H1 (cell line): ENCODE measurements around the gene SYK. TPM values are rescaled to one million over a fixed set of nuclear protein-coding genes. Genes with fewer than 3 reads are reported as not detected.

Experiments
- CTCF ChIA-PET: fragments of 300-600 bp; sonication (Branson Sonifier 250); formaldehyde crosslinking; loops from one replicate; lab custom pipeline; 2021; ENCODE audit not compliant: partially characterized antibody; lab: Charles Lee
- POLR2A ChIA-PET: fragments of 300-600 bp; sonication (Branson Sonifier 250); formaldehyde crosslinking; loops from one replicate; lab custom pipeline; 2021; ENCODE audit warnings: inconsistent platforms; ENCODE audit not compliant: partially characterized antibody; lab: Charles Lee
- DNase-seq, 2 experiments: peaks; one replicate each; pipeline versions ENCODE4 v3.0.0 to v3.0.0-alpha.2; 2010 to 2022; ENCODE audit warnings: low spot score in 2 of 2, low read depth in 1 of 2, mixed read lengths in 1 of 2
- FAIRE-seq: peaks from 2 replicates; lab custom pipeline; 2011; peaks lifted over from hg19 to GRCh38; lab: Jason Lieb, UNC
- H2AFZ ChIP-seq: 2 replicates; pipeline ENCODE4 v1.8.1; 2012; ENCODE audit warnings: low read length, inconsistent platforms
- H2AK5ac ChIP-seq: 2 replicates; pipeline ENCODE4 v1.6.1; 2013; ENCODE audit warnings: low read depth, low read length
- H2BK120ac ChIP-seq: replicated peaks from 2 replicates; pipeline ENCODE3; 2013; ENCODE audit warnings: low read depth, low read length, inconsistent platforms
- H2BK12ac ChIP-seq: 2 replicates; pipeline ENCODE4 v1.6.1; 2013; ENCODE audit warnings: low read depth, low read length
- H2BK15ac ChIP-seq: 2 replicates; pipeline ENCODE4 v1.6.1; 2013; ENCODE audit warnings: low read length
- H2BK20ac ChIP-seq: 2 replicates; pipeline ENCODE4 v1.6.1; 2013; ENCODE audit warnings: low read length
- H2BK5ac ChIP-seq: 2 replicates; pipeline ENCODE4 v1.6.1; 2013; ENCODE audit warnings: low read depth, low read length
- H3K14ac ChIP-seq: 2 replicates; pipeline ENCODE4 v1.6.1; 2013; ENCODE audit warnings: inconsistent platforms; ENCODE audit not compliant: insufficient read length
- H3K18ac ChIP-seq: 2 replicates; pipeline ENCODE4 v1.6.1; 2013; ENCODE audit warnings: low read length; ENCODE audit errors: extremely low read depth
- H3K23ac ChIP-seq: 2 replicates; pipeline ENCODE4 v1.6.1; 2013; ENCODE audit warnings: inconsistent platforms; ENCODE audit not compliant: insufficient read length
- H3K23me2 ChIP-seq: 2 replicates; pipeline ENCODE4 v1.6.1; 2013; ENCODE audit warnings: low read depth, low read length
- H3K27ac ChIP-seq: 2 replicates; pipeline ENCODE4 v1.6.1; 2011; ENCODE audit warnings: low read depth, low read length, inconsistent platforms
- H3K27me3 ChIP-seq, 4 experiments: replicated peaks in 1 of 4; 1 replicate in 1 of 4; 2 replicates in 3 of 4; pipeline versions ENCODE4 v1.6.1 to v1.8.1; 2011 to 2013; ENCODE audit warnings: low read length in 3 of 4, mild to moderate bottlenecking in 3 of 4, inconsistent platforms in 2 of 4, mixed read lengths in 2 of 4, moderate library complexity in 1 of 4; ENCODE audit not compliant: control insufficient read depth in 3 of 4, insufficient read depth in 3 of 4; ENCODE audit errors: extremely low read depth in 1 of 4
- H3K36me3 ChIP-seq, 4 experiments: 2 replicates each; pipeline versions ENCODE4 v1.6.1 to v1.8.1; 2011 to 2013; ENCODE audit warnings: mild to moderate bottlenecking in 4 of 4, low read length in 3 of 4, moderate library complexity in 2 of 4, control low read depth in 1 of 4, inconsistent platforms in 1 of 4; ENCODE audit not compliant: insufficient read depth in 4 of 4, control insufficient read depth in 2 of 4
- H3K4ac ChIP-seq: replicated peaks from 2 replicates; pipeline ENCODE3; 2013; ENCODE audit warnings: low read length, low read depth, mixed read lengths, inconsistent platforms; ENCODE audit not compliant: insufficient read length
- H3K4me1 ChIP-seq, 4 experiments: replicated peaks in 1 of 4; 1 replicate in 1 of 4; 2 replicates in 3 of 4; pipeline versions ENCODE4 v1.6.1 to v1.8.1; 2011 to 2013; ENCODE audit warnings: low read length in 3 of 4, inconsistent platforms in 2 of 4, mixed read lengths in 1 of 4; ENCODE audit not compliant: insufficient read depth in 4 of 4, control insufficient read depth in 3 of 4
- H3K4me2 ChIP-seq, 2 experiments: 2 replicates each; pipeline versions ENCODE4 v1.6.1 to v1.8.1; 2011 to 2013; ENCODE audit warnings: low read depth in 2 of 2, low read length in 2 of 2, control low read depth in 1 of 2, inconsistent platforms in 1 of 2, mild to moderate bottlenecking in 1 of 2; ENCODE audit not compliant: insufficient read depth in 1 of 2
- H3K4me3 ChIP-seq, 4 experiments: fragments of 200-600, 300-600 bp in 1 of 4; sonication (generic), shearing (Covaris generic), sonication (Bioruptor Twin) in 1 of 4; 2 replicates each; pipeline versions ENCODE4 v1.5.1 to v1.8.1; 2011 to 2016; ENCODE audit warnings: low read length in 4 of 4, low read depth in 3 of 4, control low read depth in 2 of 4, inconsistent platforms in 2 of 4, mild to moderate bottlenecking in 2 of 4, mixed read lengths in 1 of 4, moderate library complexity in 1 of 4; ENCODE audit not compliant: insufficient read depth in 2 of 4; ENCODE audit errors: extremely low read depth in 1 of 4
- H3K56ac ChIP-seq: replicated peaks from 2 replicates; pipeline ENCODE3; 2013; ENCODE audit warnings: low read depth, mild to moderate bottlenecking, mixed read lengths, low read length, inconsistent platforms; ENCODE audit not compliant: insufficient read length
- H3K79me1 ChIP-seq: 2 replicates; pipeline ENCODE4 v1.6.1; 2013; ENCODE audit warnings: low read depth, low read length, control low read depth
- H3K79me2 ChIP-seq, 2 experiments: 2 replicates each; pipeline versions ENCODE4 v1.6.1 to v1.8.1; 2012 to 2013; ENCODE audit warnings: low read length in 2 of 2, mild to moderate bottlenecking in 2 of 2, inconsistent platforms in 1 of 2; ENCODE audit not compliant: insufficient read depth in 2 of 2, control insufficient read depth in 1 of 2
- H3K9ac ChIP-seq, 4 experiments: replicated peaks in 1 of 4; 1 replicate in 1 of 4; 2 replicates in 3 of 4; pipeline versions ENCODE4 v1.6.1 to v1.8.1; 2011 to 2013; ENCODE audit warnings: low read depth in 3 of 4, low read length in 3 of 4, control low read depth in 2 of 4, mild to moderate bottlenecking in 2 of 4, moderate library complexity in 2 of 4, inconsistent platforms in 1 of 4; ENCODE audit errors: extremely low read depth in 1 of 4
- H3K9me3 ChIP-seq, 2 experiments: 2 replicates each; pipeline versions ENCODE4 v1.6.1 to v1.8.1; 2012 to 2013; ENCODE audit warnings: mild to moderate bottlenecking in 2 of 2, moderate library complexity in 2 of 2, control low read depth in 1 of 2, inconsistent platforms in 1 of 2, low read depth in 1 of 2, low read length in 1 of 2, mixed read lengths in 1 of 2; ENCODE audit not compliant: insufficient read depth in 2 of 2
- H4K20me1 ChIP-seq, 2 experiments: replicated peaks in 1 of 2; 2 replicates each; pipeline versions ENCODE3 to v1.8.1; 2011 to 2013; ENCODE audit warnings: inconsistent platforms in 2 of 2, low read length in 2 of 2, mild to moderate bottlenecking in 1 of 2; ENCODE audit not compliant: insufficient read depth in 2 of 2, control insufficient read depth in 1 of 2
- H4K5ac ChIP-seq: 2 replicates; pipeline ENCODE4 v1.6.1; 2013; ENCODE audit warnings: low read length, low read depth, mixed read lengths, inconsistent platforms; ENCODE audit not compliant: insufficient read length
- H4K8ac ChIP-seq: 2 replicates; pipeline ENCODE4 v1.8.0; 2013; ENCODE audit warnings: mild to moderate bottlenecking, moderate library complexity, low read length, inconsistent platforms; ENCODE audit not compliant: insufficient read depth; ENCODE audit errors: extremely low read depth
- H4K91ac ChIP-seq: replicated peaks from 2 replicates; pipeline ENCODE3; 2013; ENCODE audit warnings: low read length, mixed read lengths, inconsistent platforms; ENCODE audit not compliant: insufficient read length
- CHD1 ChIP-seq: IDR thresholded peaks from 2 replicates; pipeline ENCODE4 v1.6.1; 2012; ENCODE audit warnings: low read depth, low read length, improper control_type of control experiment
- CREB1 ChIP-seq: IDR thresholded peaks from 2 replicates; pipeline ENCODE4 v1.6.1; 2012; ENCODE audit warnings: inconsistent platforms
- EGR1 ChIP-seq: IDR thresholded peaks from 2 replicates; pipeline ENCODE4 v1.6.1; 2011; ENCODE audit warnings: low read depth, low read length, borderline replicate concordance
- GABPA ChIP-seq: IDR thresholded peaks from 2 replicates; pipeline ENCODE4 v1.6.1; 2011; ENCODE audit warnings: mild to moderate bottlenecking, low read length, moderate library complexity, borderline replicate concordance; ENCODE audit not compliant: insufficient read depth
- HDAC2 ChIP-seq, 2 experiments: fragments of 300-600 bp in 1 of 2; sonication (generic) in 1 of 2; IDR thresholded peaks; 2 replicates each; pipeline ENCODE4 v1.6.1; 2011 to 2012; ENCODE audit warnings: low read depth in 2 of 2, low read length in 2 of 2, mild to moderate bottlenecking in 2 of 2, moderate library complexity in 2 of 2, borderline replicate concordance in 1 of 2, inconsistent platforms in 1 of 2
- KDM1A ChIP-seq: fragments of 200-600, 300-600 bp; sonication (generic); IDR thresholded peaks from 2 replicates; pipeline ENCODE4 v1.7.1; 2016; ENCODE audit warnings: mild to moderate bottlenecking, low read length, borderline replicate concordance
- POLR2A ChIP-seq, 2 experiments: IDR thresholded peaks; 1 replicate in 1 of 2; 2 replicates in 1 of 2; pipeline ENCODE4 v1.6.1; 2011; ENCODE audit warnings: low read depth in 2 of 2, low read length in 2 of 2, mild to moderate bottlenecking in 2 of 2; ENCODE audit errors: control extremely low read depth in 1 of 2
- RAD21 ChIP-seq, 2 experiments: IDR thresholded peaks in 1 of 2; conservative IDR thresholded peaks in 1 of 2; 2 replicates each; pipeline ENCODE4 v1.6.1; 2011; ENCODE audit warnings: low read depth in 2 of 2, low read length in 2 of 2, improper control_type of control experiment in 1 of 2, inconsistent platforms in 1 of 2, mild to moderate bottlenecking in 1 of 2, moderate library complexity in 1 of 2
- SAP30 ChIP-seq: fragments of 300-600 bp; sonication (generic); IDR thresholded peaks from 2 replicates; pipeline ENCODE4 v1.7.1; 2012; ENCODE audit warnings: low read length, moderate library complexity, mild to moderate bottlenecking, inconsistent platforms; ENCODE audit not compliant: insufficient read depth, insufficient replicate concordance
- SIX5 ChIP-seq: IDR thresholded peaks from 2 replicates; pipeline ENCODE4 v1.6.1; 2011; ENCODE audit warnings: mild to moderate bottlenecking, low read depth, low read length
- SP4 ChIP-seq: IDR thresholded peaks from 2 replicates; pipeline ENCODE4 v1.6.1; 2012; ENCODE audit warnings: low read length, inconsistent platforms
- SUZ12 ChIP-seq: fragments of 200-600 bp; sonication (generic); IDR thresholded peaks from 2 replicates; pipeline ENCODE4 v1.6.1; 2012; ENCODE audit warnings: mild to moderate bottlenecking, inconsistent platforms, low read length, moderate library complexity, mixed read lengths
- ZNF274 ChIP-seq: IDR thresholded peaks from 2 replicates; pipeline ENCODE4 v1.7.0; 2012; ENCODE audit warnings: low read length, borderline replicate concordance; ENCODE audit errors: extremely low read depth
- WGBS, 2 experiments: shearing (Covaris generic) in 1 of 2; methylation state at CpG; one replicate each; pipeline versions ENCODE4 v1.1.6 to v1.1.7; 2013 to 2015; ENCODE audit warnings: low lambda C conversion rate in 2 of 2, mixed read lengths in 2 of 2, inconsistent platforms in 1 of 2, low coverage in 1 of 2, missing lambda C conversion rate in 1 of 2; ENCODE audit not compliant: insufficient replicate concordance in 2 of 2, insufficient coverage in 1 of 2, insufficient read length in 1 of 2; ENCODE audit errors: extremely low coverage in 1 of 2, missing lambda C conversion rate in 1 of 2; 5-methylcytosine and 5-hydroxymethylcytosine counted together
- polyA plus RNA-seq, 7 experiments: library from polyadenylated mRNA; depleted of rRNA in 3 of 7; stranded (reverse) in 5 of 7; unstranded in 2 of 7; fragments of >200 nt in 5 of 7; fragments of 200-250 nt in 2 of 7; gene quantifications; 1 replicate in 5 of 7; 2 replicates in 1 of 7; 4 replicates in 1 of 7; pipeline versions ENCODE4 v1.2.1 to v1.2.3, GENCODE V29; 2011 to 2013; ENCODE audit warnings: missing spikeins in 2 of 7, mixed read lengths in 2 of 7
- total RNA-seq: library from RNA; stranded (reverse); fragmentation: NEBNext Ultra II Directional; extraction: Animal tissue kit (Norgen Biotek cat#: 25700); gene quantifications from 2 replicates; pipeline ENCODE4 v1.2.1, GENCODE V29; 2021

Gene SYK
- total and polyA plus RNA-seq, 2 of the 8 experiments (the other 6 are each of a cell fraction or from before 2014, with no cell fraction given) = 1.5 to 4.4 TPM

DNA sequence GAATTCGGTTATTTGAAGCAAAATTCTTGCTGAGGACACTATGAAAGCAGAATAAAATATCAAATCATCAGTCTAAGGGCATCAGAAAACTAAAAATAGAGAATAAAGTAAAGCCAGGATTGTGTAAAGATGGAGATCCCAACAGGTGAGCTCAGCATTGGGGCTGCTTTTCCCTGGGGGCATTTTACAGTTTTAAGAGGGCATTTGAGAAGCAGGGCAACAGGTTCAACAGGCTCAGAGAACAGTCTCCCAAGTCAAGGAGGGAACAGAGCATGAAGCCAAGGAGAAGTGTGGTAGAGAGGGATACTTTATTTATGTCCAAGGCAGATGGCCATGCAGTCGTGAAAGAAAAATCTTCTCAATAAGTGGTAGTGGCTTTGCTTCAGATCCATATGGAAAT is 145.4 kb downstream of the SYK start:
- Histone ChIP-seq H2BK20ac (no peak overlapping the region), H4K20me1 (no peaks in the 10 kb centered on the region), H2AFZ (no peak overlapping the region), H2AK5ac (no peak overlapping the region), H3K9ac (no peak overlapping the region), H2BK120ac (no peak overlapping the region), H3K18ac (no peak overlapping the region), H4K5ac (no peak overlapping the region), H3K27me3 (no peaks in the 10 kb centered on the region), H3K79me1 (no peaks in the 10 kb centered on the region), H2BK15ac (no peak overlapping the region), H2BK5ac (no peak overlapping the region), H3K14ac (no peak overlapping the region), H3K23me2 (no peaks in the 10 kb centered on the region), H3K9me3 (no peaks in the 10 kb centered on the region), H3K27ac (no peak overlapping the region), H4K8ac (no peak overlapping the region), H3K4me2 (no peak overlapping the region), H3K56ac (no peak overlapping the region), H3K36me3 (no peaks in the 10 kb centered on the region), H3K4ac (no peak overlapping the region), H3K4me1 (peaks cover 0 to 3% (median 0%) of the 10 kb centered on the region in 4 experiments; a peak in 1 of 7 replicates), H4K91ac (no peak overlapping the region), H3K4me3 (no peak overlapping the region), H3K79me2 (no peaks in the 10 kb centered on the region), H2BK12ac (no peak overlapping the region), H3K23ac (no peak overlapping the region)
- 75% methylated on average over 2 of the region's 2 CpGs; no CpG with 5 or more reads in 1 of the 2 experiments for WGBS, 2 experiments
- ChIA-PET POLR2A (no interaction called here), CTCF (interaction anchor here (0.5 kb wide), 1 partner anchor 10 kb away, joined by 3 read pairs; no protein-coding TSS in a partner anchor)
- DNase-seq (no peak), FAIRE-seq (no peak)
- no peak for TF ChIP-seq SIX5
- no peak for TF ChIP-seq CHD1
- no peak for TF ChIP-seq KDM1A
- TF ChIP-seq POLR2A (IDR thresholded peaks at IDR 0.05; ENCODE audit: control extremely low read depth in 1 of 2, low read depth in 2 of 2, low read length in 2 of 2) = no peak
- no peak for TF ChIP-seq EGR1
- no peak for TF ChIP-seq GABPA
- no peak for TF ChIP-seq SAP30
- no peak for TF ChIP-seq SP4
- no peak for TF ChIP-seq RAD21 (IDR thresholded peaks at IDR 0.05 in 1 of 2, conservative IDR thresholded peaks at IDR 0.05 in 1 of 2; ENCODE audit: low read depth in 2 of 2, low read length in 2 of 2)
- no peak for TF ChIP-seq ZNF274
- TF ChIP-seq SUZ12 = no peak
- no peak for TF ChIP-seq HDAC2 (IDR thresholded peaks at IDR 0.05; ENCODE audit: borderline replicate concordance in 1 of 2, low read depth in 2 of 2, low read length in 2 of 2)
- TF ChIP-seq CREB1 = no peak
